ENCODE data around the gene EEF1A2.

GRCh38 chr20:63500902-63501817 lies 2.3 kb upstream of the EEF1A2 start:
- TF ChIP-seq CTCF (IDR thresholded peaks at IDR 0.05) (no peak), EZH2phosphoT487 (IDR thresholded peaks at IDR 0.05) (no peak), EZH2 (IDR thresholded peaks at IDR 0.05) (no peak)
